Measurements from ENCODE around the gene SNAPC3.

Gene SNAPC3

GRCh38 chr9:15386465-15386864 lies 36.2 kb upstream of the SNAPC3 start (continued):
- TF ChIP-seq HIC1 (tag by site-specific recombination; IDR thresholded peaks at IDR 0.05) (no peak), ZNF580 (tag by site-specific recombination; IDR thresholded peaks at IDR 0.05) (no peak), GLIS2 (tag by site-specific recombination; IDR thresholded peaks at IDR 0.05) (no peak), ZNF488 (tag by site-specific recombination; IDR thresholded peaks at IDR 0.05) (no peak), ZNF324 (tag by site-specific recombination; IDR thresholded peaks at IDR 0.05) (no peak)

- H3K4me3 ChIP-seq (ENCODE audit: low read depth, low read length) = no peak overlapping the region
- no peaks in the 10 kb centered on the region for H3K9me3 ChIP-seq (ENCODE audit: control insufficient read depth, insufficient read depth, low read depth, low read length)
- POLR2A ChIA-PET = no interaction called here
- CTCF ChIA-PET = no interaction called here
- H3K36me3 ChIP-seq (ENCODE audit: control insufficient read depth in 2 of 2, insufficient read depth in 1 of 2, low read length in 2 of 2) = no peaks in the 10 kb centered on the region
- TF ChIP-seq ZNF10 (tag by site-specific recombination; IDR thresholded peaks at IDR 0.05) (no peak), PRDM4 (tag by site-specific recombination; IDR thresholded peaks at IDR 0.05) (no peak)
- no peaks in the 10 kb centered on the region for H3K4me1 ChIP-seq (ENCODE audit: control insufficient read depth, insufficient read depth, low read length)
- no peak overlapping the region for H3K27ac ChIP-seq (ENCODE audit: extremely low read depth, low read depth, low read length)
Measured at GRCh38 chr9:15389173-15389572, 33.5 kb upstream of the SNAPC3 start.

- H3K4me3 ChIP-seq (ENCODE audit: low read depth, low read length) = no peak overlapping the region
- no peak overlapping the region for H3K27ac ChIP-seq (ENCODE audit: extremely low read depth, low read depth, low read length)
- TF ChIP-seq ZNF169 (tag by site-specific recombination; IDR thresholded peaks at IDR 0.05) (no peak), ZSCAN30 (tag by site-specific recombination; IDR thresholded peaks at IDR 0.05) (no peak), ZNF354C (tag by site-specific recombination; IDR thresholded peaks at IDR 0.05; ENCODE audit: borderline replicate concordance, low read depth) (no peak), ZNF274 (IDR thresholded peaks at IDR 0.05; ENCODE audit: low read length) (no peak), ZNF274 (tag by site-specific recombination; IDR thresholded peaks at IDR 0.05; ENCODE audit: borderline replicate concordance) (no peak), ZNF510 (tag by site-specific recombination; IDR thresholded peaks at IDR 0.05; ENCODE audit: insufficient replicate concordance) (no peak)
- ChIA-PET CTCF (no interaction called here), POLR2A (no interaction called here)
- no peaks in the 10 kb centered on the region for H3K4me1 ChIP-seq (ENCODE audit: control insufficient read depth, insufficient read depth, low read length)
- H3K36me3 ChIP-seq (ENCODE audit: control insufficient read depth in 2 of 2, insufficient read depth in 1 of 2, low read length in 2 of 2) = no peaks in the 10 kb centered on the region
- no peaks in the 10 kb centered on the region for H3K9me3 ChIP-seq (ENCODE audit: control insufficient read depth, insufficient read depth, low read depth, low read length)
Measured at GRCh38 chr9:15389631-15390030, 33.0 kb upstream of the SNAPC3 start.

- ChIA-PET CTCF (no interaction called here), POLR2A (no interaction called here)
- H3K4me1 ChIP-seq (ENCODE audit: control insufficient read depth, insufficient read depth, low read length) = no peaks in the 10 kb centered on the region
- H3K27ac ChIP-seq (ENCODE audit: extremely low read depth, low read depth, low read length) = no peak overlapping the region
- no peaks in the 10 kb centered on the region for H3K36me3 ChIP-seq (ENCODE audit: control insufficient read depth in 2 of 2, insufficient read depth in 1 of 2, low read length in 2 of 2)
- no peaks in the 10 kb centered on the region for H3K9me3 ChIP-seq (ENCODE audit: control insufficient read depth, insufficient read depth, low read depth, low read length)
- H3K4me3 ChIP-seq (ENCODE audit: low read depth, low read length) = no peak overlapping the region
- TF ChIP-seq ZNF596 (tag by site-specific recombination; IDR thresholded peaks at IDR 0.05) (no peak), ZNF560 (tag by site-specific recombination; IDR thresholded peaks at IDR 0.05; ENCODE audit: borderline replicate concordance) (no peak), ZNF571 (tag by site-specific recombination; IDR thresholded peaks at IDR 0.05) (no peak), ZNF585B (tag by site-specific recombination; IDR thresholded peaks at IDR 0.05) (no peak), ZNF394 (tag by site-specific recombination; IDR thresholded peaks at IDR 0.05; ENCODE audit: borderline replicate concordance) (no peak), ZNF37A (tag by site-specific recombination; IDR thresholded peaks at IDR 0.05) (no peak), ZNF266 (tag by site-specific recombination; IDR thresholded peaks at IDR 0.05; ENCODE audit: low read depth) (no peak), KLF17 (tag by site-specific recombination; IDR thresholded peaks at IDR 0.05) (no peak), ZFP3 (tag by site-specific recombination; IDR thresholded peaks at IDR 0.05; ENCODE audit: low read depth) (no peak), ZNF768 (tag by site-specific recombination; IDR thresholded peaks at IDR 0.05) (no peak), ZNF146 (tag by site-specific recombination; IDR thresholded peaks at IDR 0.05) (no peak)
Measured at GRCh38 chr9:15390201-15390600, 32.5 kb upstream of the SNAPC3 start.
